A549 (cell line): ENCODE data around the gene RPS13. TPM values are rescaled to one million over a fixed set of nuclear protein-coding genes. Genes with fewer than 3 reads are reported as not detected.
"Not testable (repeated sequence)": the region's sequence is repeated elsewhere in the genome, so short reads cannot be mapped to it uniquely, and the experiment has no call there.

ENCODE experiments used
- ATAC-seq, 2 experiments: fragments of 200-7000 bp in 1 of 2; fragments of >200 bp in 1 of 2; cut with Nextera tagmentation in 1 of 2; cut with Tn5 transposase in 1 of 2; 3 replicates each; pipeline versions ENCODE4 v1.8.0 to v1.9.1; 2018 to 2020; ENCODE audit warnings: mild to moderate bottlenecking in 1 of 2, moderate library complexity in 1 of 2
- CTCF ChIA-PET: fragments of 300-600 bp; sonication (Branson Sonifier 250); formaldehyde crosslinking; extraction: SDS; loops from one replicate; lab custom pipeline; 2021; ENCODE audit warnings: antibody characterized with exemption, inconsistent platforms; lab: Yijun Ruan, JAX
- POLR2A ChIA-PET: fragments of 350-600 bp; formaldehyde crosslinking; extraction: SDS; loops from one replicate; lab custom pipeline; 2021; ENCODE audit warnings: antibody characterized with exemption, inconsistent platforms; lab: Yijun Ruan, JAX
- DNase-seq, 2 experiments: peaks; one replicate each; pipeline versions ENCODE4 v3.0.0 to v3.0.0-alpha.2; 2011 to 2016; ENCODE audit warnings: low read depth in 1 of 2, low spot score in 1 of 2
- FAIRE-seq: peaks from 2 replicates; lab custom pipeline; 2011; peaks lifted over from hg19 to GRCh38; lab: Jason Lieb, UNC
- H3K27ac ChIP-seq, 2 experiments: fragments of >200 bp; sonication (Bioruptor Twin); formaldehyde crosslinking; 3 replicates each; pipeline ENCODE4 v1.5.1; 2016 to 2017
- H3K4me1 ChIP-seq: fragments of >200 bp; sonication (Bioruptor Twin); formaldehyde crosslinking; 3 replicates; pipeline ENCODE4 v1.6.1; 2016
- H3K4me2 ChIP-seq: fragments of >200 bp; sonication (Bioruptor Twin); formaldehyde crosslinking; 3 replicates; pipeline ENCODE4 v1.6.1; 2016
- H3K4me3 ChIP-seq: fragments of >200 bp; sonication (Bioruptor Twin); formaldehyde crosslinking; 3 replicates; pipeline ENCODE4 v1.5.1; 2016
- H3K9me3 ChIP-seq: fragments of >200 bp; sonication (Bioruptor Twin); formaldehyde crosslinking; 3 replicates; pipeline ENCODE4 v1.6.1; 2016
- CBX2 ChIP-seq: fragments of 200-600 bp; sonication (generic); IDR thresholded peaks from 2 replicates; pipeline ENCODE4 v1.6.1; 2016; ENCODE audit warnings: low read depth, mild to moderate bottlenecking, borderline replicate concordance
- CBX8 ChIP-seq: fragments of 200-600 bp; sonication (generic); IDR thresholded peaks from 2 replicates; pipeline ENCODE4 v1.6.1; 2016
- EP300 ChIP-seq, 2 experiments: fragments of >200 bp; sonication (Bioruptor Twin); formaldehyde crosslinking; IDR thresholded peaks; 2 replicates in 1 of 2; 3 replicates in 1 of 2; pipeline ENCODE4 v1.6.1; 2016 to 2017
- ESRRA ChIP-seq: fragments of 150-350 bp; IDR thresholded peaks from 2 replicates; pipeline ENCODE4 v1.6.1; 2014; ENCODE audit warnings: mild to moderate bottlenecking, low read length, borderline replicate concordance
- FOSL2 ChIP-seq, 2 experiments: fragments of 450-650 bp in 1 of 2; fragments of >200 bp in 1 of 2; sonication (Bioruptor Twin) in 1 of 2; formaldehyde crosslinking; IDR thresholded peaks; 2 replicates each; pipeline versions ENCODE4 v1.5.0 to v1.6.1; 2016 to 2020; ENCODE audit warnings: mild to moderate bottlenecking in 1 of 2, moderate library complexity in 1 of 2
- FOXS1 ChIP-seq: fragments of 250-450 bp; sonication (Bioruptor Pico); IDR thresholded peaks from 2 replicates; pipeline ENCODE4 v1.5.0; 2020; ENCODE audit warnings: mild to moderate bottlenecking, moderate library complexity
- GATA3 ChIP-seq: IDR thresholded peaks from 2 replicates; pipeline ENCODE4 v1.6.1; 2012; ENCODE audit warnings: borderline replicate concordance
- HEYL ChIP-seq: fragments of 250-450 bp; sonication (Bioruptor Pico); IDR thresholded peaks from 2 replicates; pipeline ENCODE4 v1.8.0; 2021; ENCODE audit warnings: mild to moderate bottlenecking, moderate library complexity
- JUN ChIP-seq, 2 experiments: fragments of >200 bp; sonication (Bioruptor Twin); formaldehyde crosslinking; IDR thresholded peaks; 2 replicates in 1 of 2; 3 replicates in 1 of 2; pipeline ENCODE4 v1.6.1; 2016 to 2017
- MAFK ChIP-seq: fragments of 450-650 bp; IDR thresholded peaks from 2 replicates; pipeline ENCODE4 v1.6.1; 2014; ENCODE audit not compliant: partially characterized antibody
- MAZ ChIP-seq: fragments of 150-350 bp; IDR thresholded peaks from 2 replicates; pipeline ENCODE4 v1.6.1; 2014; ENCODE audit warnings: antibody characterized with exemption, low read depth, low read length, borderline replicate concordance
- MYC ChIP-seq: IDR thresholded peaks from 2 replicates; pipeline ENCODE4 v1.6.1; 2012; ENCODE audit warnings: mild to moderate bottlenecking, inconsistent platforms, low read length, improper control_type of control experiment, borderline replicate concordance
- POLR2AphosphoS2 ChIP-seq: conservative IDR thresholded peaks from 2 replicates; pipeline ENCODE4 v1.6.1; 2012; ENCODE audit warnings: low read length, improper control_type of control experiment, inconsistent platforms
- RNF2 ChIP-seq: fragments of 200-600 bp; sonication (generic); IDR thresholded peaks from 2 replicates; pipeline ENCODE4 v1.6.1; 2016; ENCODE audit warnings: low read depth, mild to moderate bottlenecking, antibody characterized with exemption, moderate library complexity, borderline replicate concordance
- SREBF2 ChIP-seq: fragments of 450-650 bp; IDR thresholded peaks from 2 replicates; pipeline ENCODE4 v1.6.1; 2014; ENCODE audit warnings: mild to moderate bottlenecking, moderate library complexity
- TFCP2L1 ChIP-seq: fragments of 250-450 bp; sonication (Bioruptor Pico); IDR thresholded peaks from 2 replicates; pipeline ENCODE4 v1.5.0; 2021; ENCODE audit warnings: mild to moderate bottlenecking
- ZFP36 ChIP-seq: fragments of 450-650 bp; IDR thresholded peaks from 2 replicates; pipeline ENCODE4 v1.6.1; 2014; ENCODE audit warnings: borderline replicate concordance; ENCODE audit not compliant: partially characterized antibody
- WGBS: methylation state at CpG from one replicate; pipeline ENCODE4 v1.1.6; 2017; ENCODE audit errors: missing lambda C conversion rate; 5-methylcytosine and 5-hydroxymethylcytosine counted together
- polyA plus RNA-seq, 4 experiments: library from polyadenylated mRNA; depleted of rRNA in 3 of 4; stranded (reverse); fragments of >200 nt; fragmentation: RNase III in 1 of 4; extraction: RNeasy Plus Mini Kit Qiagen cat#74134 plus additional on column Dnase treatment in 1 of 4; gene quantifications; 2 replicates in 3 of 4; 3 replicates in 1 of 4; pipeline ENCODE4 v1.2.3, GENCODE V29; 2011 to 2017
- TF ChIP-seq, protein P1 (sequence below): fragments of 150-350 bp; IDR thresholded peaks from 2 replicates; pipeline ENCODE4 v1.6.1; 2014; ENCODE audit warnings: low read depth, mild to moderate bottlenecking, low read length
- TF ChIP-seq, protein P2 (sequence below): fragments of 200-600 bp; sonication (generic); IDR thresholded peaks from 2 replicates; pipeline ENCODE4 v1.6.1; 2016; ENCODE audit warnings: antibody characterized with exemption, mild to moderate bottlenecking, moderate library complexity
- TF ChIP-seq, protein P3 (sequence below): fragments of 250-450 bp; sonication (Bioruptor Pico); IDR thresholded peaks from 2 replicates; pipeline ENCODE4 v1.5.0; 2020; ENCODE audit warnings: low read depth, mild to moderate bottlenecking, moderate library complexity

RPS13 gene
- polyA plus RNA-seq, 2 of the 4 experiments (the other 2 are of a cell fraction), result 943 to 2,182 TPM

DNA sequence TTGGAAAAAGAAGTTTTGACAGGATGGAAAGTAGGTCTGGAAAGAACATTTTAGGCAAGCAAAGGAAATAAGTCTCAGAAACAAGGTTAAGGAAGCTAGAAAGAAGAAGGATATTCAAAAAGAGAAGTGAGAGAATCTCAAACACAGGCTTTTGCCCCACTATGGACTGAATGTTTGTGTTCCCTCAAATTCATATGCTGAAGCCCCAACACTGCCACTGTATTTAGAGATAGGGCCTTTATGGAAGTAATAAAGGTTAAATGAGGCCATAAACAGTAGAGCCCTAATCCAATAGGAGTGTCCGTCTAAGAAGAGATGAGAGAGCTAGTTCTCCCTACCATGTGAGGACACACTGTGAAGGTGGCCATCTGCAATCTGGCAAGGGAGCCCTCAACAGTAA lies 20.6 kb upstream of the RPS13 start:
- no peak for DNase-seq
- Histone ChIP-seq H3K27ac (no peak overlapping the region), H3K4me3 (no peak overlapping the region), H3K4me1 (no peaks in the 10 kb centered on the region), H3K4me2 (no peak overlapping the region), H3K9me3 (no peaks in the 10 kb centered on the region)
- ChIA-PET POLR2A (no interaction called here), CTCF (interaction anchor here (1.0 to 2.4 kb wide), 3 partner anchors 10 to 153 kb away, joined by 3 to 15 read pairs (median 4); no protein-coding TSS in a partner anchor)
- ATAC-seq, result no peak
- TF ChIP-seq RNF2, result no peak
- TF ChIP-seq MAZ, result no peak
- TF ChIP-seq, protein P1, sequence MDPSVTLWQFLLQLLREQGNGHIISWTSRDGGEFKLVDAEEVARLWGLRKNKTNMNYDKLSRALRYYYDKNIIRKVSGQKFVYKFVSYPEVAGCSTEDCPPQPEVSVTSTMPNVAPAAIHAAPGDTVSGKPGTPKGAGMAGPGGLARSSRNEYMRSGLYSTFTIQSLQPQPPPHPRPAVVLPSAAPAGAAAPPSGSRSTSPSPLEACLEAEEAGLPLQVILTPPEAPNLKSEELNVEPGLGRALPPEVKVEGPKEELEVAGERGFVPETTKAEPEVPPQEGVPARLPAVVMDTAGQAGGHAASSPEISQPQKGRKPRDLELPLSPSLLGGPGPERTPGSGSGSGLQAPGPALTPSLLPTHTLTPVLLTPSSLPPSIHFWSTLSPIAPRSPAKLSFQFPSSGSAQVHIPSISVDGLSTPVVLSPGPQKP, result no peak
- TF ChIP-seq FOXS1 (CRISPR knock-in tag), result no peak
- TF ChIP-seq MYC, result no peak
- no peak for TF ChIP-seq POLR2AphosphoS2
- no peak for TF ChIP-seq MAFK
- TF ChIP-seq, protein P2, sequence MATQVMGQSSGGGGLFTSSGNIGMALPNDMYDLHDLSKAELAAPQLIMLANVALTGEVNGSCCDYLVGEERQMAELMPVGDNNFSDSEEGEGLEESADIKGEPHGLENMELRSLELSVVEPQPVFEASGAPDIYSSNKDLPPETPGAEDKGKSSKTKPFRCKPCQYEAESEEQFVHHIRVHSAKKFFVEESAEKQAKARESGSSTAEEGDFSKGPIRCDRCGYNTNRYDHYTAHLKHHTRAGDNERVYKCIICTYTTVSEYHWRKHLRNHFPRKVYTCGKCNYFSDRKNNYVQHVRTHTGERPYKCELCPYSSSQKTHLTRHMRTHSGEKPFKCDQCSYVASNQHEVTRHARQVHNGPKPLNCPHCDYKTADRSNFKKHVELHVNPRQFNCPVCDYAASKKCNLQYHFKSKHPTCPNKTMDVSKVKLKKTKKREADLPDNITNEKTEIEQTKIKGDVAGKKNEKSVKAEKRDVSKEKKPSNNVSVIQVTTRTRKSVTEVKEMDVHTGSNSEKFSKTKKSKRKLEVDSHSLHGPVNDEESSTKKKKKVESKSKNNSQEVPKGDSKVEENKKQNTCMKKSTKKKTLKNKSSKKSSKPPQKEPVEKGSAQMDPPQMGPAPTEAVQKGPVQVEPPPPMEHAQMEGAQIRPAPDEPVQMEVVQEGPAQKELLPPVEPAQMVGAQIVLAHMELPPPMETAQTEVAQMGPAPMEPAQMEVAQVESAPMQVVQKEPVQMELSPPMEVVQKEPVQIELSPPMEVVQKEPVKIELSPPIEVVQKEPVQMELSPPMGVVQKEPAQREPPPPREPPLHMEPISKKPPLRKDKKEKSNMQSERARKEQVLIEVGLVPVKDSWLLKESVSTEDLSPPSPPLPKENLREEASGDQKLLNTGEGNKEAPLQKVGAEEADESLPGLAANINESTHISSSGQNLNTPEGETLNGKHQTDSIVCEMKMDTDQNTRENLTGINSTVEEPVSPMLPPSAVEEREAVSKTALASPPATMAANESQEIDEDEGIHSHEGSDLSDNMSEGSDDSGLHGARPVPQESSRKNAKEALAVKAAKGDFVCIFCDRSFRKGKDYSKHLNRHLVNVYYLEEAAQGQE, result no peak
- TF ChIP-seq SREBF2, result no peak
- TF ChIP-seq HEYL, result no peak
- no peak for TF ChIP-seq EP300 (IDR thresholded peaks at IDR 0.05)
- no peak for TF ChIP-seq JUN (IDR thresholded peaks at IDR 0.05)
- TF ChIP-seq CBX2, result no peak
- no peak for TF ChIP-seq GATA3
- no peak for TF ChIP-seq ZFP36
- TF ChIP-seq, protein P3, sequence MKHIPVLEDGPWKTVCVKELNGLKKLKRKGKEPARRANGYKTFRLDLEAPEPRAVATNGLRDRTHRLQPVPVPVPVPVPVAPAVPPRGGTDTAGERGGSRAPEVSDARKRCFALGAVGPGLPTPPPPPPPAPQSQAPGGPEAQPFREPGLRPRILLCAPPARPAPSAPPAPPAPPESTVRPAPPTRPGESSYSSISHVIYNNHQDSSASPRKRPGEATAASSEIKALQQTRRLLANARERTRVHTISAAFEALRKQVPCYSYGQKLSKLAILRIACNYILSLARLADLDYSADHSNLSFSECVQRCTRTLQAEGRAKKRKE, result no peak
- TF ChIP-seq ESRRA, result no peak
- no peak for TF ChIP-seq TFCP2L1
- TF ChIP-seq CBX8, result no peak
- TF ChIP-seq FOSL2 (IDR thresholded peaks at IDR 0.05), result no peak
- TF ChIP-seq FOSL2 (CRISPR knock-in tag; IDR thresholded peaks at IDR 0.05), result no peak
- FAIRE-seq, result no peak
- WGBS, result 93% methylated on average over 1 of the region's 1 CpG

DNA sequence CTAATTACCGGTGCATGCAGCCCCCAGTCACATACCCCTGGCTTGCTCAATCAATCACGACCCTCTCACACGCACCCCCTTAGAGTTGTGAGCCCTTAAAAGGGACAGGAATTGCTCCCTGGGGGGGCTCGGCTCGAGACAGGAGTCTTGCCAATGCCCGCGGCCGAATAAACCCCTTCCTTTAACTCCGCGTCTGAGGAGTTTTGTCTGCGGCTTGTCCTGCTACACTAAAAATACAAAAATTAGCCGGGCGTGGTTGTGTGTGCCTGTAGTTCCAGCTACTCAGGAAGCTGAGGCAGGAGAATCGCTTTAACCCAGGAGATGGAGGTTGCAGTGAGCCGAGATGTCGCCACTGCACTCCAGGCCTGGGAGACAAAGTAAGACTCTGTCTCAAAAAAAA lies 8.5 kb upstream of the RPS13 start:
- POLR2A ChIA-PET, ATAC-seq, FAIRE-seq, H3K4me3 ChIP-seq, CTCF ChIA-PET, H3K4me1 ChIP-seq, H3K4me2 ChIP-seq, H3K27ac ChIP-seq, H3K9me3 ChIP-seq, DNase-seq: not testable (repeated sequence)
- 93% methylated on average over 16 of the region's 16 CpGs for WGBS
